ENCODE data around the gene KIAA1191. TPM values are rescaled to one million over a fixed set of nuclear protein-coding genes. Genes with fewer than 3 reads are reported as not detected.
A peak's percentile ranks its signal among the peaks of the same experiment; 100 is the strongest.

KIAA1191 gene
- polyA plus RNA-seq, 3 donors, result 148 to 154 (median 152) TPM

DNA sequence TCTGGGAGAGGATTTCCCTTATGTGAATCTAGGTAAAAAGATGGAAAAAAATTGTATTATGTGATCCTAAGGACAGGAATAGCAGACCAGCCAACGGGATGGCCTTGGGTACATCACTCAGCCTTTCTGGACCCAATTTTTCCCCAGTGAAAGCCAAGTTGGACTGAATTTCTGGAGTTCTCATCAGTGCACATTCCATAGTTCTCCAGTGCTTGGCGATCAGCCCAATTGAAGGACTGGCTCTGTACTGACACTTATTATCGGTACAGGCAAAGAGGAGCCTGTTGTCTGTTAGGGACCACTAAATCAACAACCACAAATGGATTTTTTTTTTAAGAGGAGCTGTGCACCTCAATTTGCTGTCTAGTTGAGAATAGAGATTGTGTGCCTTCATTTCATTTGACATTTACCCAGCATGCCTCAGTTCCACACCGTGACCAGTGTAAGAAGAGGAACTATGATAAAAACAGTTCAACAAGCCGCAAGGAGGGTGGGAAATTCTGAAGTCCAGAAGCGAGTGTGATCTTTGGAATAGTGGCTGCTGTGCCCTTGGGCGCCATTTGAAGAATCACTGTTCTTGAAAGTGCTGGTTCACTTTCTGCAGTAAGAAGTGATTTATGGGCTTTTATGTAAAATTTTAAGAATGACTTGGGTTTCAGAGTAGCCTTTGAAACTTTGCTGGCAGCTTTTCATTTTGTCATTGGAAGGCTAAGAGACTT is 11.7 kb upstream of the KIAA1191 start:
- no peak for DNase-seq (ENCODE audit: extremely low read depth in 1 of 11, low read depth in 9 of 11, low spot score in 4 of 11)

- no peak for DNase-seq (ENCODE audit: extremely low read depth in 1 of 11, low read depth in 9 of 11, low spot score in 4 of 11)
Measured at GRCh38 chr5:176371621-176372539, 10.3 kb upstream of the KIAA1191 start.

DNA sequence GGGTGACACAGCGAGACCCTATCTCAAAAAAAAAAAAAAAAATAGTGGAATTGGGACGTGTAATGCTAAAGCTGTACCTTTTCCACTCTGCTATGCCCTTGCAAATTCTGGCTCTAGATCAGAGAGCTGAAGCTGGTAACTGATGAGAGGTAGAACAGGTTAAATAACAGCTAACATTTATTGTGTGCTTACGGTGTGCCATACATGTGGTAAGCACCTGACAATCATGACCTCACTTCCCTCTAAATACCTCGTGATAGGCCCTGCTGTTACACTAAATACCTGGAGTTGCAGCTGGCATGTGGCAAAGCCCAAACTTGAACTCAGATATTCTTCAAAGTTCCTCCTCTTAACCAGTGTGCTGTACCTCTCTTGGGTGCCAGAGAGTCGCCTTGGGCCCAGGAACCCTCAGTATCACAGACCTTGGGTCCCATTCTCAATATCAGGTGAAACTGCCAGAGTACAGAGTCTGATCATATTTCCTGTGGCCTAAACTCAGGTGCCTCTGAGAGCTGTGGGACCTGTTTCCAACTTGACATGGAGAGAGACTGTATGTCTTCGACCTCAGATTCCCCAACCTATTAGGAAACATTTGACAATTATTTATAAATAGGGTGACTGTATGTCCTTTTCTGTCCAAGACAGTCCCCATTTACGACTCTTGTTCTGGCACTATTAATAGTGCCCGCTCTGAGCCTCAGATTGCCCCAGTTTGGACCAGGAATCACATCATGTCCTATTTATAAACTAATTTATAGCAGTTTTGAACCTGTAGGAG is 8.6 kb upstream of the KIAA1191 start:
- no peak for DNase-seq (ENCODE audit: extremely low read depth in 1 of 11, low read depth in 9 of 11, low spot score in 4 of 11)

DNA sequence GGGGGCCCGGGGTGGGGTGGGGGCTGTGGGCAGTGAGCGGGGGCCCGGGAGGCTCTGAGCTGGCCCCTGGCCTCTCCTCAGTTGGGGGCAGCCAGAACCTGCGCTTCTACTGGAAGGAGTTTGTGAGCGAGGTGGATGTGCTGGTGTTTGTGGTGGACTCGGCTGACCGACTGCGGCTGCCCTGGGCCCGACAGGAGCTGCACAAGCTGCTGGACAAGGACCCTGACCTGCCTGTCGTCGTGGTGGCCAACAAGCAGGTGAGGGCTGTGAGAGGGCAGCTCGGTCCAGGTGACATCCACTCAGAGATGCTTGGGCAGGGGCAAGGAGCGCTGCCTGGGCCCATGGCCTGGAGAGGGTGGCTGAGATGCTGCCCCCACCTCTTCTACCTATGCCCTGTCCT is 7.2 kb upstream of the KIAA1191 start:
- no peak for DNase-seq (ENCODE audit: extremely low read depth in 1 of 11, low read depth in 9 of 11, low spot score in 4 of 11)

- no peak for DNase-seq (ENCODE audit: extremely low read depth in 1 of 11, low read depth in 9 of 11, low spot score in 4 of 11)
Measured at GRCh38 chr5:176366232-176366894, 4.8 kb upstream of the KIAA1191 start.

DNA sequence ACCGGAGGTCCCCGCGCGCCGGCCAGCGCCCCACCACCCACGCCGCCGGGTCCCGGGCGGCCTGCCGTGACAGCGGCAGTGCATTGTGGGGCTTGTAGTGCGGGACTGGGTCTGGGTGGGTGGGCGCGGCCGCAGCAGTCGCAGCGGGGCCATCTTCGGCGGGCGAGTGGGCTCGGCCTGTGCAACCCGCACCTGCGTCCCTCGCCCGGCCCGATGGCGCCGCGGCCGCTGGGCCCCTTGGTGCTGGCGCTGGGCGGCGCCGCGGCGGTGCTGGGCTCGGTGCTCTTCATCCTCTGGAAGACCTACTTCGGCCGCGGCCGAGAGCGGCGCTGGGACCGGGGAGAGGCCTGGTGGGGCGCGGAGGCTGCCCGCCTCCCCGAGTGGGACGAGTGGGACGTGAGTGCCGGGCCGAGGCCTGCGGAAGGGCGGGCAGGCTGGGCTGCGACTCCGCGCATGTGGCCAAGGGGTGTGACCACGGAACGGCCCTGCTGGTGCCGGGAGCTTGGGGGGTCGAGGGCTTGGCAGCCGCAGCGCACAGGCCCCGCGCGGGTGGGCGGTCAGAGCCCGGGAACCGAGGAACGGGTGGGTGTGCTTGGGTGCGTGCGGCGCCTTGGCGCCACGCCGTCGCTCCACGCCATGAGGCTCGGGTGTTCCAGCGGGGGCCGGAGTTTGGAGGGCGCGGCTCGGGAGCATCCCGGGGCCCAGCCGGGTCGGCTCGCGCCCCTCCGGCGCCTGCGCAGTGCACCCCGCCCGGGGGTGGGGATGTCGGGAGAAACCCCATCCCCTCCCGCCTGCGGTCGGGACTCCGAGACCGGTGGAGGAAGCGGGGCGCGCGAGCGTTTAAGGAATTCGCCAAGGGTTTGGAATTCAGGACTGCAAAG is 4.0 kb upstream of the KIAA1191 start, which contains the start of gene ARL10:
ARL10 (plus strand) TSS at position 137 of the 881 bp plus-strand sequence; CDS start at position 214, 77 bp downstream.
- peak in 3 of 11 donors; percentile 13 to 25 (median 24) for DNase-seq (ENCODE audit: extremely low read depth in 1 of 11, low read depth in 9 of 11, low spot score in 4 of 11)

- no peak for DNase-seq (ENCODE audit: extremely low read depth in 1 of 11, low read depth in 9 of 11, low spot score in 4 of 11)
Measured at GRCh38 chr5:176364765-176365350, 3.3 kb upstream of the KIAA1191 start.

DNA sequence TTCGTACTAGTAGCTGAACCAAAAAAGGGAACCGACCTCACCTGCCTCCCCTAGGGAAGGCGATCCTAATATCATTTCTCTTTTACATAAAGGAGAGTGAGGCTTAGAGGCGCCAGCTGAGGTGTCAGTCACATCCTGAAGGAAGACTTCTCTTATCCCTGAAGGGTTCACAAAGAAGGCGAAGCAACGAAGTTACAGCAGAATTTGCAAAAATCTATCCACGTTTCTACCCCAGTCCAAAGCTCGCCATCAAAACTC is 598 bp upstream of the KIAA1191 start:
- DNase-seq (ENCODE audit: extremely low read depth in 1 of 11, low read depth in 9 of 11, low spot score in 4 of 11), result no peak

DNA sequence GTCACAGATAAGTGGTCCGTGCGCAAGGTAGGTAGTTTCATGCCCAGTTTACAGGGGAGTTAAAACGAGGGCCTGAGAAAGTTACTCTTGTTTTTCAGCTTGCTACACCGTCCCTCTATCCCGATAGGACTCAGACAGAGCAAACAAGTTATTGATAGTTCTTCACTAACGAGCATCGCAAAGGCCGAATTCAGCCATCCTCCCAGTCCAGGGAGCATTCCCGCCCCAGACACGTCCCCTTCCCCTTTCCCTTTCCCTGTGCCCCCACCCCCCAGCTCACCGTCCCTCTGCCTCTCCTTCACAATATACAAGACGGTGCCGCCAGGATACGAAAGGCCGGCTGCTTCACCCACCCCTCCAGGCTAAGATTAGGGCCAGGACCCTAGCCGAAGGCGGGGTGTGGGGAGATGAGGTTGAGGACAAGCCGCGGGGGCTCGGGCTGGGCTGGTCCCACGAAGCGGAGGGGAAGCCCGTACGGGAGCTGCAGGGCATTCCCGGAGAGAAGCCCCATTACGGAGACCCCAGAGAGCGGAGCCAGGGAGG is 599 bp downstream of the KIAA1191 start:
- peak in 2 of 11 donors; percentile 4 to 17 for DNase-seq (ENCODE audit: extremely low read depth in 1 of 11, low read depth in 9 of 11, low spot score in 4 of 11)

DNA sequence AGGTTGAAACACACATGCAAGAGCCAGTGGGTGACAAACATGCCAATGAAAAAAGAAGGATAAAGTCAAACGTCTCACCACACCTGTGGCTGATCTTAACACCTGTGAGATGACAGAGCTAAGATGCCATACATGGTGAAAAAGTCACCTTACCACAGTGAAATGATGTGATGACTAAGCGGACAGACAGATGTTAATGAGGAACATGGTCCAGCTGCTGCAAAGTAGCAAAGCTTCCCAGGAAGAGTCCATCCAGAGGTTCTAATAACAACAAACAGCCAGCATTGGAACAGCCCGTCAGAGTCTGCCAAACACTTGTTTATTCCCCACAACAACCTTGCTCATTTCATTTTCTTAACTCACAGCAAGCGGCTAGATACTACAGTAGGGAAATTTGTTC is 1.9 kb downstream of the KIAA1191 start:
- no peak for DNase-seq (ENCODE audit: extremely low read depth in 1 of 11, low read depth in 9 of 11, low spot score in 4 of 11)

DNA sequence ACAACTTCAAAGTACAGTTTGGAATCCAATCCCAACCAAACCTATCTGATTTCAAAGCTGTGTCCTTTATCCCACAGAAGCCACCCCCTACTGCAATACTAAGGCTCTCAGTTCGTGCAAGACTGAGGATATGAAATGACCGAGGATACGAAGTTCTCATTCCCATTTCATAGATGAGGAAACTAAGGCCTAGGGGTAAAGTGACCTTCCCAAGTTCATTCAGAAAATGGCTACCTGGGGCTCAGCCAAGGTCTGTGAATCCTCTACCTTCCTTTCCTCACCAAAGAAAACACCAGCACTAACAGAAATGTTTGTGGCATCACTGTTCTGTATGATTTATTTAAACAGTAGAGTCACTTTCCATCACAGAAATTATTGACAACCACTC is 5.4 kb downstream of the KIAA1191 start:
- no peak for DNase-seq (ENCODE audit: extremely low read depth in 1 of 11, low read depth in 9 of 11, low spot score in 4 of 11)

DNA sequence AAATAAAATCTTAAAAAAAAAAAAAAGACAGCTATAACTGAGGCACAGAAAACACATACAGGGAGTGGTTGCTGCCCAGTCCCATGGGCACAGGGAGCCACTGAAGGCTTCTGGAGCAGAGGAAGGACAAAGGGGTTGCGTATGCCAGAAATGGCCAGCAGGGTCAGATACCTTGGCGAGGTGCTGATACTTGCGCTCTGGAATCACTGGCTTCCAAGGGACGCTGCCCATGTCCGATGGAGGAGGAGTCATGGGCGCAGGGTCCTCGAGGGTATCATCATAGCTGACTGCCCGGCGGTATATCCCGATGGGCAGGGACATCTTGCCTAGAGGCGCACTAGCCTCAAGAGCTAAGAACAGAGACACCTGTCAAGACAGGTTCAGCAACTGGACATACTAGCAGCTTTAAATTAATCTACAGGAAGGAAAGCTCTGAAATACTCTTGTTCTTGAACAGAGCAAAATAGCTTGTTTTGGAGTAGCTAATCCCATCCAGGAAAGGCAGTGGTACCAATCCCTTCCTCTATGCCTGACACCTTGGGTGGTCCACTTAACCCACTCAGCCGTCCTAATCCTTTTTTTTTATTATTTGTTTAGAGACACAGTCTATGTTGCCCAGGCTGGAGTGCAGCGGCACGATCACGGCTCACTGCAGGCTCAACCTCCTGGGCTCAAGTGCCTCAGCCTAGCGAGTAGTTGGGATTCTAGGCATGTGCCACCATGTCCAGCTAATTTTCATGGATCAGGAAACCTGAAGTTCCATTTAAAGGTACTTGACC is 6.0 kb downstream of the KIAA1191 start:
- no peak for DNase-seq (ENCODE audit: extremely low read depth in 1 of 11, low read depth in 9 of 11, low spot score in 4 of 11)

DNA sequence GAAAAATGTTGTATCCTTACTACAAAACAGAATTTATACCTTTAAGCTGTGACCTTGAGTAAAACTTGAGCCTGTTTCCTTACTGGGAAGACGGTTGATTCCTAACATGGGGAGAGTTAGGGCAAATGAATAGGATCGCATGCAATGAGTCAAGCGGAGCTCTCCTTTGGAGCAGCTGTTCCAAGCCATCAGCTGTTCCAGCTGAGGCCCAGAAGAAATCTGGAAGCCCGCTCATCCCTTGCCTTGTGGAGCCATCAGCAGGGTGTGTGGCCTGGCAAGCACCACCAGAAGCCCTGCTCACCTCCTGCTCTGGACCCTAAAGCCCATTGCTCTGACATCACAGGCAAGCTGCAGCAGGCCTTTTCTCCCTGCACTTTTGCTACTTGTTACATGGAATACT is 8.0 kb downstream of the KIAA1191 start:
- DNase-seq (ENCODE audit: extremely low read depth in 1 of 11, low read depth in 9 of 11, low spot score in 4 of 11), result no peak

DNA sequence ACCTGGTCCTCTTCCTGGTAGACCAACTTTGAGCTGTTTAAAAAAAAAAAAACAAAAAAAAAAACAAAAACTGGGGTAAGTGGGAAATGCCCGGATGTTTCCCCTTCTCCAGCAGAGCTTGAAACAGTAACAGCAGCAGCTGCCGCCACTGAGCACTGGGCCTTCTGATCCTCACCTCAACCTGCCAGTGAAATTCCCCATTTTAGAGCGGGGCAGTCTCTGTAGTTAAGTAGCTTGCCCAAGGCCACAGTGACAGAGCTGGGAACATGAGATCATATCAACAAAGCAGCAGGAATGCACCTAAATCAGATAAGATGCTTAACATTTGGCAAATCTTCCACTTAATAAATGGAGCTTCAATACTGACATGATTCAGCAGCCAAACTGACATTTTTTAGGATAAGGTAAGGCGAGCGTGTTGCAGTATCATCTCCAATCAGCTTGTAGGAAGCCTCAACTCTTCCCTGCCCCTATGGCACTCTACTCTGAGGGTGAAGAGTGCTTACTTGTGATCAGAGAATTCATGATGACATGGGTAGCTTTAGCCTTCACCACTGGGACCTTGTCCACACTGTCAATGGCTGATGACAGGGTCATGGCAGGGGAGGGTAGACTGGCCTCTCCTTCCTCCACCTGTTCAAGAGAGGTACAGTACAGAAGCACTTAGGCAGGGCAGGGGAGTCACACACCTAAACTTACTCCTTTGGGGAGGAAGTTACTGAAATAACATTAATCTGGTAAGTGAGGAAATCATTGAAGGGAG is 9.3 kb downstream of the KIAA1191 start:
- DNase-seq (ENCODE audit: extremely low read depth in 1 of 11, low read depth in 9 of 11, low spot score in 4 of 11), result no peak

- DNase-seq (ENCODE audit: extremely low read depth in 1 of 11, low read depth in 9 of 11, low spot score in 4 of 11), result no peak
Measured at GRCh38 chr5:176350416-176350815, 11.1 kb downstream of the KIAA1191 start.

- DNase-seq (ENCODE audit: extremely low read depth in 1 of 11, low read depth in 9 of 11, low spot score in 4 of 11), result no peak
Measured at GRCh38 chr5:176342766-176343458, 18.7 kb downstream of the KIAA1191 start.
